Activated CD8-positive, alpha-beta memory T cell treated with anti-CD3 and anti-CD28 coated beads, Interleukin-2, amount 50 U/mL, for 1 hour (primary cell): ENCODE measurements around the gene KCTD1.

Experiments used
- DNase-seq: peaks from one replicate; pipeline ENCODE4 v3.0.0-alpha.2; 2020; ENCODE audit errors: extremely low read depth

KCTD1 gene

GRCh38 chr18:26549263-26550094 lies 1.1 kb upstream of the KCTD1 start:
- no peak for DNase-seq

DNA sequence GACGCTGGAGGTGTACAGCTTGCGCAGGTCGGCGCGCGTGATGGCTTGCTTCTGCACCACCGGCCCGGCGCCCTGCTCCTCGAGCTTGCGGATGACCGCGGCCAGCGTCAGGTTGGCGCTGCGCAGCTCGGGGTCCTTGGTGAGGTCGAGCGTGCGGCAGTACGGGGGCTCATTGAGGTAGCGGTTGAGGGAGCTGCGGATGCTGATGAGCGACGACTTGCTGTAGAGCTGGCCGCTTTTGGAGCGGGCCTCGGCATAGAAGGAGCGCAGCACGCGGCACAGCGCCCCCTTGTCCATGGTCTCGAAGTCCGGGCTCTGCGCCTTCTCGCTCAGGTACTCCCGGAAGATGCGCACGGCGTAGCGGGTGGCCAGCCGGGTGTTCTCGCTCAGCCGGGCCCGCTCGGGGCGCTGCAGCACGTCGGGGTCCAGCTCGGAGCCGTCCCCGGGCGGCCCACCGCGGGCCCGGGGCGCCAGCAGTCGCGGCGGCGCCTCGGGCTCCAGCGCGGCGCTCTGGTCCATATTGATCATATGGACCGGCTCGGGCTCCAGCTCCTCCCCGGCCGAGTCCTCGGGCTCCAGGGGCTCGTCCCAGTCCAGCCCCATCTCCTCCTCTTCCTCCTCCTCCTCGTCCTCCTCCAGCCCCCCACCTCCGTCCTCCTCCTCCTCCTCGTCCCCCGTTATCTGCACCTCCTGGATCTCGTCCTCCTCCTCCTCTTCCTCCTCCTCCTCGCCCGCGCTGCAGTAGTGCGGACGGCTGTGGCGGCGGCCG lies 523 bp downstream of the KCTD1 start:
- no peak for DNase-seq

DNA sequence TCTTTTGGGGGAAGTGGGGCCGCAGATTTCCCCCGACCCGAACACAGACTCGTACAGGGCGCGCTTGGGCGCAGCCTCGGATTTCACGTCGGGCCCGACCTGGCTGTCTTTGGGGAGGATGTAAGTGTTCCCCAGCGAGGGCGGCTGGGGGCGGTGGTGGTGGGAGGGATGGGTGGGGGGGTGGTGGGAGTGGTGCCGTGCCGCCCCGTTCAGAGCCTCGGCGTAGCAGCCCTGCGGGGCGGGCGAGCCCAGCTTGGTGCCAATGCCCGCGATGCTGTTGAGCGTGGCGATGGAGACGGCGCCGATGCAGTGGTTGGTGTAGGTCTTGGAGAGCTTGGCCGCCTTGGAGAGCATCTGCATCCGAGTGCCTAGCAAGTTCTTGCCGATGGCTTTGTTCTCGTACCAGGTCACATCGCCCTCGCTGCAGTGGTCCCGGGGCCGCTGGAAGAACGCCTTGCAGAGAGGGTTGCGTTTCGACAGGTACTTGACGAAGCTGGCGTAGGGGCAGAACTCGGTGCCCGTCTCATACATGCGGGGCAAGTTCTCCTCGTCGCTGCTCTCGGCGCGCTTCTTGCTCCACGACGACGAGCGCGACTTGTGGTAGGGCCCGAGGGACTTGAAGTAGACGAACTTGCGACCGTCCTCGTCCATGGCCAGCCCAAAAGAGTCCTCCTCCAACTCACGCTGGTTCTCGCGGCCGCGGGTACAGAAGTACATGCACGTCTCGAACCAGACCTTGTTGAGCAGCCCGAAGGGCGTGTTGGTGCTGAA lies 1.3 kb downstream of the KCTD1 start:
- DNase-seq: no peak

DNA sequence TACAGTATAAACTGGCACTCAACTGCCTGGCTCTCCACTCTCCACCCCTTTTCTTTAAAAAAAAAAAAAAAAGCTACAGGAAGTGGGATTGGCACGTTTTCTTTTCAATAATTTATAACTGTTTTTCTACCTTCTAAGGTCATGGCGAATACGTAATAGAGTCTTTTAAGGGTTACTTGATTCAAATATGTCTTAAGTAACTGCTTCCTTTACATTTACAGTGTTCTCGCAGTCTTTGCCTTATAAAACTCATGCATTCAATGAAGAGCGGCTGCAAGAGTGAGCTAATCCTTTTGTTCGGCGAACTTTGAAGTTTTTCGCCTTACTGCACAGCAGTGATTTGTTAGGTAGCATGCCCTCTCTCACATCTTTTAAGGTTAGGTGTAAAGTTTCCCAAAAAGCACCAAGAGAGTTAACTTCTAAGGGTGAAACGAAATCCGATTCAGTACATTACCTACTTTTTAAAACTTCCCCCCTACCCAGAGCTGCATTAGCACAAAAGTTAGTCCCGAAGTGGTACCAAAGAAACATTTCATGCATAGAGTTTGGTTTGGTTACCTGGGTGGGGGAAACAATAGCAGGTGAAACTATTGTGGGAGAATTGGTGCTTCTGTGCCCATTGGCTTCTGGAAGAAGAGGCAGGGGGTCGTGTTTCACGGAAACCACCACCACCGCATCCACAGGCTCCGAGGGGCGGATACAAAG lies 2.0 kb downstream of the KCTD1 start:
- no peak for DNase-seq

DNA sequence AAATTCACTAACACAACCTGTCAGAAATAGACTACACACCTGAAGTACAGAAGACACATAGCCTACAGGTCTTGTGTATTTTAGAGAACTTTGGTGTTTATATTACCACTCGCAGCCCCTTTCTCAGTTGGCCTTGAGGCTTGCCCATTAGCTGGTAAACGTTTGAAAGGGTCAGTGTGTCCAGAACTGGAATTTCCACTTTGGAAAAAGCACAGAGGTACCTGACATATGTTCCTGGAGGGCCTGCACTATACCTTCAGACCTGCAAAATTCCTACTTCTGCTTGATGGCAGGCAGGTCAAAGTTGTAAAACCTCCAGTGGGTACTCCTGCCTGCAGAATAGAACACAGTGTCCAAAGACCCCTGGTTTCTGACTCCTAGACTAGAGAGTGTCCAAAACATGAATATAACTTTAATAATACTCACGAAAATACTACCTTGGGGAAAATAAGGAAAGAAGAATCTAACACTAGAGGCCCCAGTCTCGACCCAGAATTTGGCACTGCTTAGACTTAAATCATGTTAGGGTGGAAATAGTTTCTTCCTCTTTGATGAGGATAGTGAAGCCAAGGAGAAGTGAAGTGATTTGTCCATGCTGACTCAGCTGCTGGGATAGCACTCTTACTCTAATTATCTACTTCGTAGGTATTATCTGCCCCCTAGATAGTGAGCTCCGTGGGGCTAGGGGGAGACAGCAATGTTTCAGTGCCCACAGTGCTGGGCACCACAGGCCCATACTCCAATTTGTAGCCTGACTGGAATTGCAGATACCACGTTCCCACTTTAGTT lies 2.8 kb downstream of the KCTD1 start:
- no peak for DNase-seq

- DNase-seq: no peak
Observed at GRCh38 chr18:26544451-26544850, 3.9 kb downstream of the KCTD1 start.

GRCh38 chr18:26543373-26543772 lies 5.0 kb downstream of the KCTD1 start:
- no peak for DNase-seq

GRCh38 chr18:26540043-26540628 lies 8.2 kb downstream of the KCTD1 start:
- no peak for DNase-seq

- DNase-seq: no peak
Observed at GRCh38 chr18:26538524-26538923, 9.8 kb downstream of the KCTD1 start.

GRCh38 chr18:26536664-26537063 lies 11.7 kb downstream of the KCTD1 start:
- no peak for DNase-seq

- DNase-seq: no peak
Observed at GRCh38 chr18:26536032-26536431, 12.3 kb downstream of the KCTD1 start.

GRCh38 chr18:26535630-26536029 lies 12.7 kb downstream of the KCTD1 start:
- no peak for DNase-seq

- DNase-seq: no peak
Observed at GRCh38 chr18:26532367-26533340, 15.7 kb downstream of the KCTD1 start.

DNA sequence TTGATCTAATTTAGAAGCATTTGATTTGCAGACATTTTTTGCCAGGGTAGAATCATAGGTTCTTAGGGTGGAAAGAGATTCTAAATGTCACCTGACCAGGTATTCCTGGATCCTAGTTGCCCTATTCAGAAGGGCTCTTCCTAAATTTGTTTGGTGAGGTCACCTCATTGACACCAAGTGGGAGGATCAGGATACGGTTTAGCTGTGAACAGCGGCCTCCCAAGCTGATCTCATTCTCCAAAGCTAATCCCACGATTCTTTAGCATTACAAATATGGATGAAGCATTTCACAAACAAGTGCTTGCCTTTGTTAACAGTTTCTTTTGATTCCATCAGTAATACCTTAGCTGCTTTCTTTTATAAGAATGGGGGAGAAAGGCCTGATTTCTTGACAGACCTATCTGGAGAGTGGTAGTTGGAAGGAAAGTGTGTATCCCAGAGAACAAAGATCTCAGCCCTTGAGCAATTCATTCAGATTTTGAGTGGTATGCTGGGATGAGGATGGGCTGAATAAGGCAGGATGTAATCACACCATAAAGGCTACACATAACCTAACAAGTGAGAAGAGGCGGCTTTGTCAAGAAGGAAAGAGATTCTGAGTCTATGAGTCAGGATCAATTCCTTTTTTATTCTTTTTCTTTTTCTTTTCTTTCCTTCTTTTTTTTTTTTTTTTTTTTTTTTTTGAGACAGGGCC lies 16.6 kb downstream of the KCTD1 start:
- DNase-seq: no peak

GRCh38 chr18:26526966-26527234 lies 21.5 kb downstream of the KCTD1 start:
- DNase-seq: no peak

DNA sequence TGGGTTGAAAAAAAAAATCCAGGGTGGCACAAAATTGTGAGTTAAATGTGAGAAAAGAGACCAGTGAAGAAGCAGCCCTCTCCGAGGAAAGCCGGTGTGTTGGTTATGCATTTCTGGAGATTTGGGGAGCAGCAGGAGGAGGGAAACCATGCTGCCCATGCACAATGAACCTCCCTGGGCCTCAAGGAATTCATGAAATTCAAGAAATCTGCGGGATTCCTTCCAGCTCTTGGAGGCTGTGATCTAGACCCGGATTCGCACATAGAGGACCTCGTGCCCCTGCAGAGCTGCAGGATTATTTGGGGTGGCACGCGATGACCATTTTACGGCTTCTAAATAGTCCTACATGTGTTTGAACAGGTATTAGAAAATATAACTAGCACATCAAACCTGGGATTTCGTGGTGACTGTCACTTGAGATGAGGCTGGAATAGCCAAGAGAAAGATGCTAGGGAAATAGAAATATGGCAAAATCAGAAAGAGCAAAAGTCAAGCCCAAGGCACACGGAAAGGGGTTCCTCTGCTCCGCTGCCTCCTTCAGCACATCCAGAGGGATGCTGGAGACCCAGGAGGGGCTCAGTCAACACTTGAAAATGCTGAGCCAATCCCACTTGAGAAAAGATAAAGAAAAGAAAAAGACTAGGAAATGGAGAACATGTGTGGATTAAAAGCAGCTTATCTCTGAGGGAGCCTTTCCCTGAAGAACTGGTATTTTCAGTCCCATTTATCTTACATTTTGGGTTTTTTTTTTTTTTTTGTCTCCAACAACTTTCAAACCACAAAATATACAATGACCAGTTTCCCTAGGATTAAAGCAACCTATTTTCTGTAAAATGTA lies 22.0 kb downstream of the KCTD1 start:
- no peak for DNase-seq

DNA sequence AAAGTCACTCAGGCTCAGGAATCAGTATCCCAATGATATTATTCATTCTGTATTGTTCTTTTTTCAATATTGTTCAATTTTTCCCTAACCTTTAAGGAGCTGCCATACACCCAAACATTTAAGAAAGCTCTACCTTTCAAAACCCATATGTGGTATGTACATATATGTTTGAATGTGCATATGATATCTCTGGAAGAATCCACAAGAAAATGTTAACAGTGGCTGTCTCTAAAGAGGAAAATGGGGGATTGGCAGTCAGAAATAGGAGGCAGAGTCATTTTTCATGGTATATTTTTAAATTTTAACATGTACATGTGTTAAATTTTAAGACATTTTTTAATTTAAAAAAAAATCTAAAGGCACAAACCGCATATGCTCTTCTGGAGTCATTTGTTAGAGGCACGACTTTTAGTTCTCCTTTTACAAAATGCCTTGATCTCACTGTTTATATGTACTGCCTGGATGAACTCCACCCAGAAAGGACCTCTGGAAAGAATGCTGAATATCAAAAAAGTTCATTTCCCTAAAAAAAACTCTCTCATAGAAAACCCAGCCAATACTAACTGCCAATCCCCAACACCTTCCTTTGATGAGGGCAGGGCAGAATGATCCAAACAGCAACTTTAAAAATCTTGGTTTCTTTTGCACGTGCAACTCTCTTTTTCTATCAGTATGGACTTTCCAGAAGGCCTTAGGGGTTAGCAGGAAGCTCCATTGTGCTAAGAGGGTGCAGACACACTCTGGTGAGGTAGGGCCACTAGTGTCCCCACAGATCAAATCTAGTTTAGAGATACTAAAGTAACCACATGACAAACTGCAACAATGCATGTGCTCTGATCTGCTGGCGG lies 23.6 kb downstream of the KCTD1 start:
- no peak for DNase-seq
